GM12878 (cell line): Measurements from ENCODE around the gene VPS25. TPM values are rescaled to one million over a fixed set of nuclear protein-coding genes. Genes with fewer than 3 reads are reported as not detected.

Experiments
- ATAC-seq: fragments of 200-7000 bp; cut with Tn5 transposase; 3 replicates; pipeline ENCODE4 v1.9.1; 2020; ENCODE audit warnings: mild to moderate bottlenecking, moderate library complexity
- BruUV-seq: library from RNA; stranded (reverse); fragments of 400-500 nt; replicated peaks from 2 replicates; lab custom pipeline; 2021; lab: Mats Ljungman, UMichigan
- CTCF ChIA-PET: fragments of 300-600 bp; sonication (Branson Sonifier 250); formaldehyde crosslinking; extraction: SDS; loops from one replicate; lab custom pipeline; 2021; ENCODE audit warnings: inconsistent platforms; lab: Yijun Ruan, JAX
- POLR2A ChIA-PET: fragments of 350-600 bp; formaldehyde crosslinking; extraction: SDS; loops from one replicate; lab custom pipeline; 2021; ENCODE audit warnings: inconsistent platforms; lab: Charles Lee
- RAD21 ChIA-PET: fragments of 300-600 bp; sonication (Branson Sonifier 250); formaldehyde crosslinking; loops from one replicate; lab custom pipeline; 2023; ENCODE audit warnings: antibody characterized with exemption; ENCODE audit not compliant: unreplicated experiment; lab: Charles Lee
- SMC1A ChIA-PET: fragments of 300-600 bp; sonication (Branson Sonifier 250); formaldehyde crosslinking; loops from one replicate; lab custom pipeline; 2023; ENCODE audit not compliant: unreplicated experiment, uncharacterized antibody; lab: Charles Lee
- DNase-seq: peaks from one replicate; pipeline ENCODE4 v3.0.0-alpha.2; 2011; ENCODE audit warnings: low read depth, low spot score
- FAIRE-seq: peaks from 3 replicates; lab custom pipeline; 2011; peaks lifted over from hg19 to GRCh38; lab: Jason Lieb, UNC
- H2AFZ ChIP-seq: 2 replicates; pipeline ENCODE4 v1.6.0; 2011; ENCODE audit warnings: low read depth, low read length, control low read depth; ENCODE audit not compliant: control insufficient read depth
- H3K27ac ChIP-seq: 2 replicates; pipeline ENCODE4 v1.5.1; 2011; ENCODE audit warnings: control low read depth; ENCODE audit not compliant: control insufficient read depth, insufficient read depth
- H3K27me3 ChIP-seq, 2 experiments: replicated peaks in 1 of 2; 2 replicates each; pipeline versions ENCODE4 v1.6.0 to v1.6.1; 2011; ENCODE audit warnings: low read length in 1 of 2; ENCODE audit not compliant: control insufficient read depth in 2 of 2, insufficient read depth in 2 of 2
- H3K36me3 ChIP-seq, 2 experiments: 2 replicates each; pipeline ENCODE4 v1.5.1; 2011; ENCODE audit warnings: low read length in 1 of 2; ENCODE audit not compliant: control insufficient read depth in 2 of 2, insufficient read depth in 2 of 2
- H3K4me1 ChIP-seq: 2 replicates; pipeline ENCODE4 v1.6.1; 2011; ENCODE audit warnings: mild to moderate bottlenecking, low read length, moderate library complexity, mixed read lengths; ENCODE audit not compliant: control insufficient read depth, insufficient read depth
- H3K4me2 ChIP-seq: 2 replicates; pipeline ENCODE4 v1.6.0; 2011; ENCODE audit warnings: control low read depth; ENCODE audit not compliant: control insufficient read depth, insufficient read depth
- H3K4me3 ChIP-seq: fragments of 200-600 bp; sonication (generic); 2 replicates; pipeline ENCODE4 v1.5.1; 2016
- H3K79me2 ChIP-seq: 2 replicates; pipeline ENCODE4 v1.6.0; 2011; ENCODE audit warnings: low read length; ENCODE audit not compliant: control insufficient read depth, insufficient read depth
- H3K9ac ChIP-seq: 2 replicates; pipeline ENCODE4 v1.8.0; 2011; ENCODE audit warnings: low read length, control low read depth, mixed read lengths; ENCODE audit not compliant: control insufficient read depth, insufficient read depth
- H3K9me3 ChIP-seq: replicated peaks from 3 replicates; pipeline ENCODE4 v1.5.1; 2011; ENCODE audit warnings: mild to moderate bottlenecking, low read length; ENCODE audit not compliant: control insufficient read depth, insufficient read depth
- H4K20me1 ChIP-seq: 2 replicates; pipeline ENCODE4 v1.6.0; 2011; ENCODE audit not compliant: control insufficient read depth, insufficient read depth
- ATF7 ChIP-seq: fragments of 450-650 bp; IDR thresholded peaks from 2 replicates; pipeline ENCODE4 v1.6.1; 2016; ENCODE audit warnings: low read depth, mild to moderate bottlenecking
- CBX3 ChIP-seq: fragments of 200-600 bp; sonication (generic); IDR thresholded peaks from 2 replicates; pipeline ENCODE4 v1.6.1; 2016; ENCODE audit warnings: low read depth, borderline replicate concordance
- CHD1 ChIP-seq: IDR thresholded peaks from 2 replicates; pipeline ENCODE4 v1.6.1; 2012; ENCODE audit warnings: low read depth, low read length, improper control_type of control experiment
- CHD4 ChIP-seq: fragments of 200-600 bp; sonication (generic); IDR thresholded peaks from 2 replicates; pipeline ENCODE4 v1.6.1; 2016; ENCODE audit warnings: mild to moderate bottlenecking
- CREB1 ChIP-seq: IDR thresholded peaks from 2 replicates; pipeline ENCODE4 v1.6.1; 2012; ENCODE audit warnings: low read depth, mild to moderate bottlenecking, inconsistent platforms
- E2F8 ChIP-seq: fragments of 450-650 bp; IDR thresholded peaks from 2 replicates; pipeline ENCODE4 v1.6.1; 2018; ENCODE audit warnings: mild to moderate bottlenecking, low read depth, moderate library complexity; ENCODE audit not compliant: partially characterized antibody
- EGR1 ChIP-seq, 2 experiments: IDR thresholded peaks; 1 replicate in 1 of 2; 2 replicates in 1 of 2; pipeline ENCODE4 v1.6.1; 2011 to 2012; ENCODE audit warnings: low read depth in 2 of 2, low read length in 2 of 2, borderline replicate concordance in 1 of 2, mild to moderate bottlenecking in 1 of 2, moderate library complexity in 1 of 2
- GATAD2B ChIP-seq: fragments of 450-650 bp; conservative IDR thresholded peaks from 2 replicates; pipeline ENCODE4 v1.6.1; 2017; ENCODE audit warnings: low read depth, mild to moderate bottlenecking, moderate library complexity
- IKZF1 ChIP-seq: fragments of 450-650 bp; conservative IDR thresholded peaks from 2 replicates; pipeline ENCODE4 v1.6.1; 2017; ENCODE audit warnings: antibody characterized with exemption, mild to moderate bottlenecking
- JUND ChIP-seq: IDR thresholded peaks from 2 replicates; pipeline ENCODE4 v1.6.1; 2012; ENCODE audit warnings: low read depth, mild to moderate bottlenecking, low read length, improper control_type of control experiment, moderate library complexity
- NBN ChIP-seq: fragments of 450-650 bp; IDR thresholded peaks from 2 replicates; pipeline ENCODE4 v1.6.1; 2016
- NR2C1 ChIP-seq: fragments of 450-650 bp; IDR thresholded peaks from 2 replicates; pipeline ENCODE4 v1.6.1; 2017; ENCODE audit warnings: antibody characterized with exemption, mild to moderate bottlenecking, moderate library complexity
- RBBP5 ChIP-seq: fragments of 200-600 bp; sonication (generic); conservative IDR thresholded peaks from 2 replicates; pipeline ENCODE4 v1.6.1; 2016
- RELA ChIP-seq: fragments of 450-650 bp; IDR thresholded peaks from 2 replicates; pipeline ENCODE4 v1.8.0; 2014; ENCODE audit warnings: borderline replicate concordance; ENCODE audit not compliant: partially characterized antibody
- RELB ChIP-seq: fragments of 450-650 bp; IDR thresholded peaks from 2 replicates; pipeline ENCODE4 v1.6.1; 2017; ENCODE audit warnings: low read depth, mild to moderate bottlenecking, moderate library complexity
- SMC3 ChIP-seq: IDR thresholded peaks from 2 replicates; pipeline ENCODE4 v1.6.1; 2011; ENCODE audit warnings: low read length, improper control_type of control experiment, borderline replicate concordance
- SREBF1 ChIP-seq: IDR thresholded peaks from 2 replicates; pipeline ENCODE4 v1.6.1; 2012; ENCODE audit warnings: mild to moderate bottlenecking, low read length
- SREBF2 ChIP-seq: IDR thresholded peaks from 2 replicates; pipeline ENCODE4 v1.6.1; 2012; ENCODE audit warnings: mild to moderate bottlenecking, low read length
- STAT3 ChIP-seq: IDR thresholded peaks from 2 replicates; pipeline ENCODE4 v1.6.1; 2011; ENCODE audit warnings: low read depth, low read length, improper control_type of control experiment
- ZNF622 ChIP-seq: fragments of 450-650 bp; IDR thresholded peaks from 2 replicates; pipeline ENCODE4 v1.6.1; 2017; ENCODE audit warnings: mild to moderate bottlenecking, inconsistent platforms
- WGBS: methylation state at CpG from one replicate; pipeline ENCODE4 v1.1.6; 2016; ENCODE audit warnings: low lambda C conversion rate; ENCODE audit not compliant: insufficient replicate concordance, insufficient coverage; ENCODE audit errors: missing lambda C conversion rate; 5-methylcytosine and 5-hydroxymethylcytosine counted together
- in situ Hi-C: fragments of 300-500 bp; cut with MboI; formaldehyde crosslinking; loops from 9 replicates; pipeline ENCODE4 v1.14.3; 2018; ENCODE audit warnings: mixed read lengths
- intact Hi-C: fragments of 100-400 bp; cut with micrococcal nuclease; formaldehyde crosslinking; loops from one replicate; pipeline ENCODE4 v1.14.2; 2022; ENCODE audit not compliant: unreplicated experiment
- polyA plus RNA-seq, 11 experiments: library from polyadenylated mRNA; depleted of rRNA in 4 of 11; unstranded in 6 of 11; stranded (reverse) in 5 of 11; fragments of >200 nt; fragmentation: Nextera tagmentation in 4 of 11; fragmentation: Illumina TruSeq in 1 of 11; extraction: Ambion mirVana in 4 of 11; extraction: Trizol in 1 of 11; gene quantifications; 1 replicate in 1 of 11; 2 replicates in 10 of 11; pipeline versions ENCODE4 v1.2.1 to v1.2.3, GENCODE V29; 2011 to 2016; ENCODE audit warnings: inconsistent platforms in 2 of 11, missing spikeins in 2 of 11, low read depth in 1 of 11
- total RNA-seq, 4 experiments: library from RNA; depleted of rRNA in 3 of 4; stranded (reverse); fragments of >200 nt in 3 of 4; fragmentation: Illumina TruSeq in 1 of 4; extraction: Trizol in 1 of 4; gene quantifications; 2 replicates each; pipeline versions ENCODE4 v1.2.1 to v1.2.3, GENCODE V29; 2013 to 2021

Gene VPS25
- total and polyA plus RNA-seq, 10 of the 15 experiments (the other 5 are each of a cell fraction or from before 2014, with no cell fraction given): 92.7 to 185 (median 136) TPM

- H3K36me3 ChIP-seq: peaks cover 5 to 7% of the 10 kb centered on the region in 2 experiments; a peak in 3 of 4 replicates
- ATAC-seq: no peak
- RAD21 ChIA-PET: no interaction called here
- H3K27me3 ChIP-seq: peaks cover 2 to 13% of the 10 kb centered on the region in 2 experiments; a peak in 3 of 4 replicates
- no peaks in the 10 kb centered on the region; the same call in 1 of the 2 replicates for H4K20me1 ChIP-seq
- CTCF ChIA-PET: interaction anchor here (0.6 to 0.7 kb wide), 2 partner anchors 193 to 201 kb away, joined by 3 to 4 read pairs; no protein-coding TSS in a partner anchor
- BruUV-seq: no TSS peak
- H3K27ac ChIP-seq: no peak overlapping the region
- no peaks in the 10 kb centered on the region; the same call in 2 of the 3 replicates for H3K9me3 ChIP-seq
- POLR2A ChIA-PET: no interaction called here
- intact Hi-C loops: no loop called here
- no peak overlapping the region for H3K4me2 ChIP-seq
- DNase-seq: no peak
- no peaks in the 10 kb centered on the region; the same call in 1 of the 2 replicates for H3K79me2 ChIP-seq
- in situ Hi-C loops: no loop called here
- H3K4me3 ChIP-seq: no peak overlapping the region
- H3K9ac ChIP-seq: no peak overlapping the region
- no peak for FAIRE-seq
- peaks cover 17% of the 10 kb centered on the region for H3K4me1 ChIP-seq
- SMC1A ChIA-PET: interaction anchor here (0.6 kb wide), 1 partner anchor 132 kb away, joined by 3 read pairs; no protein-coding TSS in a partner anchor
- TF ChIP-seq RELB (no peak), IKZF1 (no peak), SREBF2 (no peak), EGR1 (IDR thresholded peaks at IDR 0.05; ENCODE audit: borderline replicate concordance in 1 of 2, low read depth in 2 of 2, low read length in 2 of 2) (no peak), JUND (no peak), ZNF622 (no peak), CBX3 (no peak), STAT3 (no peak), NBN (no peak), CHD1 (no peak), ATF7 (no peak), GATAD2B (no peak), E2F8 (no peak), SREBF1 (no peak), SMC3 (no peak), CREB1 (no peak), CHD4 (no peak), RELA (no peak), RBBP5 (no peak), NR2C1 (no peak)
- 59% methylated on average over 3 of the region's 3 CpGs for WGBS
- no peak overlapping the region for H2AFZ ChIP-seq
Observed at GRCh38 chr17:42779304-42779935, 6.2 kb downstream of the VPS25 start.
